HFF-Myc (cell line): ENCODE data around the gene CLIP1.
"Not testable (repeated sequence)": the region's sequence is repeated elsewhere in the genome, so short reads cannot be mapped to it uniquely, and the experiment has no call there.

Experiments
- DNase-seq: peaks from one replicate; pipeline ENCODE4 v3.0.0-alpha.2; 2011; ENCODE audit warnings: low read depth; ENCODE audit errors: extremely low read depth
- H3K4me3 ChIP-seq: replicated peaks from 2 replicates; pipeline ENCODE4 v1.5.1; 2011; ENCODE audit warnings: low read depth, mild to moderate bottlenecking, control low read depth, low read length
- CTCF ChIP-seq: IDR thresholded peaks from 2 replicates; pipeline ENCODE4 v1.5.1; 2012; ENCODE audit warnings: mild to moderate bottlenecking, low read depth, low read length, control low read depth; ENCODE audit errors: missing control alignments

CLIP1 gene

GRCh38 chr12:122402264-122402663, 20.2 kb downstream of the CLIP1 start:
- H3K4me3 ChIP-seq = no peak overlapping the region
- TF ChIP-seq CTCF = no peak
- DNase-seq = no peak

- peak overlapping the region; percentile 20 for H3K4me3 ChIP-seq
- peak; percentile 56 for TF ChIP-seq CTCF
- peak; percentile 84 for DNase-seq
Measured at GRCh38 chr12:122399592-122400373, 22.7 kb downstream of the CLIP1 start.

- no peak overlapping the region for H3K4me3 ChIP-seq
Measured at GRCh38 chr12:122399254-122399591, 23.2 kb downstream of the CLIP1 start.

GRCh38 chr12:122397981-122398380, 24.5 kb downstream of the CLIP1 start:
- not testable (repeated sequence) for H3K4me3 ChIP-seq, DNase-seq

More at GRCh38 chr12:122399254-122399591, 23.2 kb downstream of the CLIP1 start:
- TF ChIP-seq CTCF = no peak
- DNase-seq = no peak

- no peak for TF ChIP-seq CTCF
- H3K4me3 ChIP-seq = no peak overlapping the region
- DNase-seq = peak; percentile 49
Measured at GRCh38 chr12:122395319-122395718, 27.1 kb downstream of the CLIP1 start.

GRCh38 chr12:122394626-122395194, 27.8 kb downstream of the CLIP1 start:
- TF ChIP-seq CTCF = no peak

GRCh38 chr12:122393817-122394216, 28.7 kb downstream of the CLIP1 start:
- no peak for TF ChIP-seq CTCF
- no peak overlapping the region for H3K4me3 ChIP-seq
- no peak for DNase-seq

More at GRCh38 chr12:122394626-122395194, 27.8 kb downstream of the CLIP1 start:
- H3K4me3 ChIP-seq = no peak overlapping the region
- peak; percentile 16 for DNase-seq
